Hematopoietic multipotent progenitor cell (in vitro differentiated cells): ENCODE measurements around the gene KCNAB1. TPM values are rescaled to one million over a fixed set of nuclear protein-coding genes. Genes with fewer than 3 reads are reported as not detected.
"Not testable (repeated sequence)": the region's sequence is repeated elsewhere in the genome, so short reads cannot be mapped to it uniquely, and the experiment has no call there.

Source experiments
- DNase-seq, 3 donors: peaks; one replicate each; pipeline ENCODE4 v3.0.0-alpha.2; 2011 to 2015; ENCODE audit warnings: low read depth in 2 of 3, low spot score in 2 of 3
- total RNA-seq: library from RNA; depleted of rRNA; stranded (reverse); fragments of >200 nt; gene quantifications from one replicate; pipeline ENCODE4 v1.2.3, GENCODE V29; 2012

Gene KCNAB1
- not detected for total RNA-seq

GRCh38 chr3:156120528-156121251 lies at the start of gene KCNAB1:
Gene KCNAB1 (plus strand): TSS chr3:156120578.
- DNase-seq: no peak

- no peak for DNase-seq
These were observed 49.3 kb upstream of the KCNAB1 start for GRCh38 chr3:156071031-156071430.

GRCh38 chr3:156072950-156073657 lies 47.3 kb upstream of the KCNAB1 start:
- DNase-seq: not testable (repeated sequence)

- DNase-seq: no peak
These were observed 30.3 kb upstream of the KCNAB1 start for GRCh38 chr3:156090126-156090525.

GRCh38 chr3:156093964-156094363 lies 26.4 kb upstream of the KCNAB1 start:
- DNase-seq: no peak

GRCh38 chr3:156094391-156094790 lies 26.0 kb upstream of the KCNAB1 start:
- DNase-seq: no peak

- not testable (repeated sequence) for DNase-seq
These were observed 24.7 kb upstream of the KCNAB1 start for GRCh38 chr3:156095652-156096051.

GRCh38 chr3:156098437-156099035 lies 21.8 kb upstream of the KCNAB1 start:
- no peak for DNase-seq

GRCh38 chr3:156099348-156099747 lies 21.0 kb upstream of the KCNAB1 start:
- DNase-seq: not testable (repeated sequence)

GRCh38 chr3:156099984-156100383 lies 20.4 kb upstream of the KCNAB1 start:
- DNase-seq: not testable (repeated sequence)

- DNase-seq: no peak
These were observed 18.0 kb upstream of the KCNAB1 start for GRCh38 chr3:156102267-156102931.

GRCh38 chr3:156106721-156107373 lies 13.5 kb upstream of the KCNAB1 start:
- DNase-seq: no peak

- no peak for DNase-seq
These were observed 12.9 kb upstream of the KCNAB1 start for GRCh38 chr3:156107504-156107903.

- DNase-seq: no peak
These were observed 11.8 kb upstream of the KCNAB1 start for GRCh38 chr3:156108616-156109015.

- DNase-seq: no peak
These were observed 10.4 kb upstream of the KCNAB1 start for GRCh38 chr3:156109989-156110388.

- no peak for DNase-seq
These were observed 6.1 kb downstream of the KCNAB1 start for GRCh38 chr3:156126467-156126866.

GRCh38 chr3:156131241-156131640 lies 10.9 kb downstream of the KCNAB1 start:
- no peak for DNase-seq

GRCh38 chr3:156131799-156132198 lies 11.4 kb downstream of the KCNAB1 start:
- DNase-seq: no peak

GRCh38 chr3:156132313-156132712 lies 11.9 kb downstream of the KCNAB1 start:
- no peak for DNase-seq

- DNase-seq: no peak
These were observed 12.7 kb downstream of the KCNAB1 start for GRCh38 chr3:156133076-156133475.
